Muscle layer of duodenum (tissue), 2 donors: ENCODE measurements around the gene GRID1.

ENCODE experiments used
- H3K27ac ChIP-seq: one replicate; pipeline ENCODE4 v1.7.0; 2013; ENCODE audit warnings: mild to moderate bottlenecking, low read length
- H3K27me3 ChIP-seq: one replicate; pipeline ENCODE4 v1.7.0; 2013; ENCODE audit warnings: low read depth, mild to moderate bottlenecking, control low read depth, low read length
- H3K36me3 ChIP-seq, 2 donors: one replicate each; pipeline ENCODE4 v1.7.0; 2013; ENCODE audit warnings: low read length in 2 of 2, control low read depth in 1 of 2, mild to moderate bottlenecking in 1 of 2; ENCODE audit not compliant: insufficient read depth in 2 of 2, control insufficient read depth in 1 of 2
- H3K4me1 ChIP-seq, 2 donors: one replicate each; pipeline ENCODE4 v1.7.0; 2013; ENCODE audit warnings: low read length in 2 of 2, mild to moderate bottlenecking in 2 of 2, control low read depth in 1 of 2, moderate library complexity in 1 of 2; ENCODE audit not compliant: insufficient read depth in 2 of 2, control insufficient read depth in 1 of 2
- H3K4me3 ChIP-seq, 2 donors: one replicate each; pipeline ENCODE4 v1.7.0; 2013; ENCODE audit warnings: low read length in 2 of 2, low read depth in 1 of 2, mild to moderate bottlenecking in 1 of 2
- H3K9me3 ChIP-seq, 2 donors: one replicate each; pipeline ENCODE4 v1.7.0; 2013; ENCODE audit warnings: low read length in 2 of 2, control low read depth in 1 of 2, mild to moderate bottlenecking in 1 of 2; ENCODE audit not compliant: control insufficient read depth in 1 of 2
- donor health status: healthy.

The GRID1 gene

GRCh38 chr10:85635650-85636049 is 730.9 kb downstream of the GRID1 start:
- H3K27ac ChIP-seq, result no peak overlapping the region

GRCh38 chr10:85624511-85624910 is 742.1 kb downstream of the GRID1 start:
- no peaks in the 10 kb centered on the region for H3K4me1 ChIP-seq
- H3K27ac ChIP-seq, result no peak overlapping the region
- no peaks in the 10 kb centered on the region for H3K36me3 ChIP-seq
- H3K27me3 ChIP-seq, result peaks cover 4% of the 10 kb centered on the region
- no peak overlapping the region for H3K4me3 ChIP-seq
- H3K9me3 ChIP-seq, result no peaks in the 10 kb centered on the region

More at GRCh38 chr10:85635650-85636049, 730.9 kb downstream of the GRID1 start:
- Histone ChIP-seq H3K27me3 (no peaks in the 10 kb centered on the region), H3K9me3 (no peaks in the 10 kb centered on the region), H3K36me3 (no peaks in the 10 kb centered on the region), H3K4me3 (no peak overlapping the region), H3K4me1 (no peaks in the 10 kb centered on the region)

GRCh38 chr10:85623758-85624157 is 742.8 kb downstream of the GRID1 start:
- Histone ChIP-seq H3K27me3 (peaks cover 4% of the 10 kb centered on the region), H3K4me3 (no peak overlapping the region), H3K4me1 (no peaks in the 10 kb centered on the region), H3K36me3 (no peaks in the 10 kb centered on the region), H3K27ac (no peak overlapping the region), H3K9me3 (no peaks in the 10 kb centered on the region)

- H3K27me3 ChIP-seq, result peaks cover 4% of the 10 kb centered on the region
- H3K27ac ChIP-seq, result no peak overlapping the region
- no peak overlapping the region for H3K4me3 ChIP-seq
- H3K36me3 ChIP-seq, result no peaks in the 10 kb centered on the region
- H3K4me1 ChIP-seq, result no peaks in the 10 kb centered on the region
- no peaks in the 10 kb centered on the region for H3K9me3 ChIP-seq
Measured at GRCh38 chr10:85623342-85623741, 743.3 kb downstream of the GRID1 start.

- H3K36me3 ChIP-seq, result no peaks in the 10 kb centered on the region
- H3K4me1 ChIP-seq, result no peaks in the 10 kb centered on the region
- no peak overlapping the region for H3K4me3 ChIP-seq
- peaks cover 4% of the 10 kb centered on the region for H3K27me3 ChIP-seq
- no peaks in the 10 kb centered on the region for H3K9me3 ChIP-seq
- no peak overlapping the region for H3K27ac ChIP-seq
Measured at GRCh38 chr10:85622425-85622824, 744.2 kb downstream of the GRID1 start.

GRCh38 chr10:85621562-85621961 is 745.0 kb downstream of the GRID1 start:
- no peak overlapping the region for H3K4me3 ChIP-seq
- H3K36me3 ChIP-seq, result no peaks in the 10 kb centered on the region
- H3K27ac ChIP-seq, result no peak overlapping the region
- H3K27me3 ChIP-seq, result peaks cover 4% of the 10 kb centered on the region
- H3K4me1 ChIP-seq, result no peaks in the 10 kb centered on the region
- H3K9me3 ChIP-seq, result no peaks in the 10 kb centered on the region

GRCh38 chr10:85620807-85621206 is 745.8 kb downstream of the GRID1 start:
- no peaks in the 10 kb centered on the region for H3K4me1 ChIP-seq
- H3K4me3 ChIP-seq, result no peak overlapping the region
- no peaks in the 10 kb centered on the region for H3K36me3 ChIP-seq
- no peaks in the 10 kb centered on the region for H3K9me3 ChIP-seq
- no peak overlapping the region for H3K27ac ChIP-seq
- H3K27me3 ChIP-seq, result peaks cover 4% of the 10 kb centered on the region

- H3K4me3 ChIP-seq, result no peak overlapping the region
- H3K9me3 ChIP-seq, result no peaks in the 10 kb centered on the region
- no peaks in the 10 kb centered on the region for H3K36me3 ChIP-seq
Measured at GRCh38 chr10:85619832-85620231, 746.8 kb downstream of the GRID1 start.

GRCh38 chr10:85618841-85619240 is 747.8 kb downstream of the GRID1 start:
- H3K27ac ChIP-seq, result no peak overlapping the region
- H3K27me3 ChIP-seq, result no peaks in the 10 kb centered on the region
- no peaks in the 10 kb centered on the region for H3K9me3 ChIP-seq
- no peaks in the 10 kb centered on the region for H3K4me1 ChIP-seq
- H3K36me3 ChIP-seq, result no peaks in the 10 kb centered on the region
- no peak overlapping the region for H3K4me3 ChIP-seq

More at GRCh38 chr10:85619832-85620231, 746.8 kb downstream of the GRID1 start:
- no peak overlapping the region for H3K27ac ChIP-seq
- H3K27me3 ChIP-seq, result no peaks in the 10 kb centered on the region
- H3K4me1 ChIP-seq, result no peaks in the 10 kb centered on the region

- Histone ChIP-seq H3K9me3 (no peaks in the 10 kb centered on the region), H3K36me3 (no peaks in the 10 kb centered on the region), H3K4me1 (no peaks in the 10 kb centered on the region), H3K27me3 (no peaks in the 10 kb centered on the region), H3K27ac (no peak overlapping the region), H3K4me3 (no peak overlapping the region)
Measured at GRCh38 chr10:85617751-85618546, 748.6 kb downstream of the GRID1 start.

- Histone ChIP-seq H3K27ac (no peak overlapping the region), H3K4me3 (no peak overlapping the region), H3K9me3 (no peaks in the 10 kb centered on the region), H3K36me3 (no peaks in the 10 kb centered on the region), H3K27me3 (no peaks in the 10 kb centered on the region), H3K4me1 (no peaks in the 10 kb centered on the region)
Measured at GRCh38 chr10:85615556-85615955, 751.0 kb downstream of the GRID1 start.

- Histone ChIP-seq H3K9me3 (no peaks in the 10 kb centered on the region), H3K27me3 (no peaks in the 10 kb centered on the region), H3K27ac (no peak overlapping the region), H3K4me1 (no peaks in the 10 kb centered on the region), H3K4me3 (no peak overlapping the region), H3K36me3 (no peaks in the 10 kb centered on the region)
Measured at GRCh38 chr10:85614981-85615380, 751.6 kb downstream of the GRID1 start.
